ENCODE data around the gene CLEC9A.

DNA sequence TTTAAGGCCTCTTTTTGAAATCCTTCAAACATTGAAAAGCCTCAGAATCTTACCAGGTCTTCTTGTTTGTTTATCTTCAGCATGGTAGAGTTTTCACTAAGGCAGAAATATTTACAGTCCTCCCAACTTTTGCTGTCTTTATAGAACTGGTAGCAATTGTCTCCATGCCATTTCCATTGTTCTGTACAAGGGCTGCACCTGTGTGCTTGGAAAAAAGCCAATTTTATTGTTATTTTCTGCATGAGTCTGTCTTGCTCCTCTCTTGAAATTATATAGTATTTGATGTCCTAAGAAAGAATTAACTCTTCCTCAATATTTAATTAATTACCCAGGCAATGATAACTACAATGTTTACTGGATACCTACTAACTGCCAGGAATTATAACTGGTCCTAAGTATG is 45.0 kb downstream of the CLEC9A start:
- TF ChIP-seq, protein P1, sequence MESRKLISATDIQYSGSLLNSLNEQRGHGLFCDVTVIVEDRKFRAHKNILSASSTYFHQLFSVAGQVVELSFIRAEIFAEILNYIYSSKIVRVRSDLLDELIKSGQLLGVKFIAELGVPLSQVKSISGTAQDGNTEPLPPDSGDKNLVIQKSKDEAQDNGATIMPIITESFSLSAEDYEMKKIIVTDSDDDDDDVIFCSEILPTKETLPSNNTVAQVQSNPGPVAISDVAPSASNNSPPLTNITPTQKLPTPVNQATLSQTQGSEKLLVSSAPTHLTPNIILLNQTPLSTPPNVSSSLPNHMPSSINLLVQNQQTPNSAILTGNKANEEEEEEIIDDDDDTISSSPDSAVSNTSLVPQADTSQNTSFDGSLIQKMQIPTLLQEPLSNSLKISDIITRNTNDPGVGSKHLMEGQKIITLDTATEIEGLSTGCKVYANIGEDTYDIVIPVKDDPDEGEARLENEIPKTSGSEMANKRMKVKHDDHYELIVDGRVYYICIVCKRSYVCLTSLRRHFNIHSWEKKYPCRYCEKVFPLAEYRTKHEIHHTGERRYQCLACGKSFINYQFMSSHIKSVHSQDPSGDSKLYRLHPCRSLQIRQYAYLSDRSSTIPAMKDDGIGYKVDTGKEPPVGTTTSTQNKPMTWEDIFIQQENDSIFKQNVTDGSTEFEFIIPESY (IDR thresholded peaks at IDR 0.05; ENCODE audit: extremely low read depth, insufficient replicate concordance, low read length): no peak
- TF ChIP-seq, protein P2, sequence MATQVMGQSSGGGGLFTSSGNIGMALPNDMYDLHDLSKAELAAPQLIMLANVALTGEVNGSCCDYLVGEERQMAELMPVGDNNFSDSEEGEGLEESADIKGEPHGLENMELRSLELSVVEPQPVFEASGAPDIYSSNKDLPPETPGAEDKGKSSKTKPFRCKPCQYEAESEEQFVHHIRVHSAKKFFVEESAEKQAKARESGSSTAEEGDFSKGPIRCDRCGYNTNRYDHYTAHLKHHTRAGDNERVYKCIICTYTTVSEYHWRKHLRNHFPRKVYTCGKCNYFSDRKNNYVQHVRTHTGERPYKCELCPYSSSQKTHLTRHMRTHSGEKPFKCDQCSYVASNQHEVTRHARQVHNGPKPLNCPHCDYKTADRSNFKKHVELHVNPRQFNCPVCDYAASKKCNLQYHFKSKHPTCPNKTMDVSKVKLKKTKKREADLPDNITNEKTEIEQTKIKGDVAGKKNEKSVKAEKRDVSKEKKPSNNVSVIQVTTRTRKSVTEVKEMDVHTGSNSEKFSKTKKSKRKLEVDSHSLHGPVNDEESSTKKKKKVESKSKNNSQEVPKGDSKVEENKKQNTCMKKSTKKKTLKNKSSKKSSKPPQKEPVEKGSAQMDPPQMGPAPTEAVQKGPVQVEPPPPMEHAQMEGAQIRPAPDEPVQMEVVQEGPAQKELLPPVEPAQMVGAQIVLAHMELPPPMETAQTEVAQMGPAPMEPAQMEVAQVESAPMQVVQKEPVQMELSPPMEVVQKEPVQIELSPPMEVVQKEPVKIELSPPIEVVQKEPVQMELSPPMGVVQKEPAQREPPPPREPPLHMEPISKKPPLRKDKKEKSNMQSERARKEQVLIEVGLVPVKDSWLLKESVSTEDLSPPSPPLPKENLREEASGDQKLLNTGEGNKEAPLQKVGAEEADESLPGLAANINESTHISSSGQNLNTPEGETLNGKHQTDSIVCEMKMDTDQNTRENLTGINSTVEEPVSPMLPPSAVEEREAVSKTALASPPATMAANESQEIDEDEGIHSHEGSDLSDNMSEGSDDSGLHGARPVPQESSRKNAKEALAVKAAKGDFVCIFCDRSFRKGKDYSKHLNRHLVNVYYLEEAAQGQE (IDR thresholded peaks at IDR 0.05; ENCODE audit: low read depth): no peak
